Measurements from ENCODE around the gene KIAA1549. TPM values are rescaled to one million over a fixed set of nuclear protein-coding genes. Genes with fewer than 3 reads are reported as not detected.

KIAA1549 gene
- polyA plus RNA-seq, 1 experiment = 2.5 TPM

- Histone ChIP-seq H3K36me3 (ENCODE audit: control insufficient read depth, insufficient read depth, low read length) (no peaks in the 10 kb centered on the region), H3K27me3 (ENCODE audit: control insufficient read depth, insufficient read depth, low read length) (no peaks in the 10 kb centered on the region), H3K4me3 (ENCODE audit: low read depth, low read length) (no peak overlapping the region)
- ChIA-PET POLR2A (no interaction called here), CTCF (no interaction called here)
- DNase-seq (ENCODE audit: low read depth) = no peak
- TF ChIP-seq CTCF (IDR thresholded peaks at IDR 0.05; ENCODE audit: insufficient read depth, low read depth, low read length) = no peak
Observed at GRCh38 chr7:138964624-138965436, 16.4 kb downstream of the KIAA1549 start.

DNA sequence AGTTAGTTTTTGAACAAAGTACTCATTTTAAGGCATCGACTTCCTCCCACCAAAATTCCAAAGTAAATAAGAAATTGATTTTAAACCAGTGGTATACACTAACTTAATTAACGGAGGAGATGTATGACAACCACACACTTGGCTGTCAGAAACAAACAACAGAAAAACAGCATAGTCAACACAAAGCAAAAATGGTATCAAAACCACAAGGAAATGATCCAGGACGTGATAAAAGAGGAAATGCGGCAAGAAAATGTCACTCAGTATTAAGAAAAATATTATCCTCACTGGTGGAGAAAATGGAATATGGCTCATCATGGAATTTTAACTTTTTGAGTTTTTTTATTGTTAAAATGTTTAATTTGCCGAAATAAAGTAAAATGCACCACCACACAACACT, 17.5 kb downstream of the KIAA1549 start:
- DNase-seq (ENCODE audit: low read depth) = no peak
- CTCF ChIA-PET = no interaction called here

DNA sequence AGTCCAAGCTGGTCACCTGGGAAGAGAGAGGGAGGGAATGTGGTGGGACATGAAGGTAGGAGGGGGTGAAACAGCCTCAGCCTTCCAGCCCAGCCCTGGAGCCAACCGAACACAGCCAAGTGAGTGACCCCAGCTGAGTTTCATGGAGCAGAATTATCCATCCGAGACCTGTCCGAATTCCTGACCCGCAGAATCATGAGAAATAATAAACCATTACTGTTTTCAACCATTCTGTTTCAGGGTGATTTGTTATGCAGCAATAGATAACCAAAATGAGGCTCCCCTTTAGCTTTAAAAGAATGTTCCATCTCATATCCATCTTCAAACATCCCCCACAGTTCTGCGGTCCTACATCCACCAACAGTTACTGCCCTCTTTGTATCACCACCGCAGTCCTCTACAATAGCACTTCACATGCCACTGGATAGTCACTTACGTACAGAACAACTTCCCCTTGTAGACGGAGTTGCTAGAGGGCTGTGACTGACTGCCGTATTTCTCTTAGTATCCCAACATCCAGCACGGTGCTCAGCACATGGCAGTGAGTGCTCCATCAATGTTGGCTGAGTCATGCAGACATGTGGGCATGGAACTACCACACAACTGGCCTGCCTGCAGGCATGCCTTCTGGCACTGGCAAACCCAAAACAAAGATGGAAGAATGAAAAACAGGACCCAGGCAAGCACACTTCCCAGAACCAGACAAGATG, 18.5 kb downstream of the KIAA1549 start:
- POLR2A ChIA-PET = no interaction called here
- Histone ChIP-seq H3K36me3 (ENCODE audit: control insufficient read depth, insufficient read depth, low read length) (no peaks in the 10 kb centered on the region), H3K4me3 (ENCODE audit: low read depth, low read length) (no peak overlapping the region), H3K27me3 (ENCODE audit: control insufficient read depth, insufficient read depth, low read length) (no peaks in the 10 kb centered on the region)
- no peak for DNase-seq (ENCODE audit: low read depth)
- CTCF ChIA-PET = interaction anchor here (1.0 kb wide), 1 partner anchor 16 kb away, joined by 3 read pairs; no protein-coding TSS in a partner anchor
- TF ChIP-seq CTCF (IDR thresholded peaks at IDR 0.05; ENCODE audit: insufficient read depth, low read depth, low read length) = no peak

More for the DNA sequence above, 17.5 kb downstream of the KIAA1549 start:
- TF ChIP-seq CTCF (IDR thresholded peaks at IDR 0.05; ENCODE audit: insufficient read depth, low read depth, low read length) = no peak
- H3K36me3 ChIP-seq (ENCODE audit: control insufficient read depth, insufficient read depth, low read length) = no peaks in the 10 kb centered on the region
- no peaks in the 10 kb centered on the region for H3K27me3 ChIP-seq (ENCODE audit: control insufficient read depth, insufficient read depth, low read length)
- H3K4me3 ChIP-seq (ENCODE audit: low read depth, low read length) = no peak overlapping the region
- POLR2A ChIA-PET = no interaction called here

DNA sequence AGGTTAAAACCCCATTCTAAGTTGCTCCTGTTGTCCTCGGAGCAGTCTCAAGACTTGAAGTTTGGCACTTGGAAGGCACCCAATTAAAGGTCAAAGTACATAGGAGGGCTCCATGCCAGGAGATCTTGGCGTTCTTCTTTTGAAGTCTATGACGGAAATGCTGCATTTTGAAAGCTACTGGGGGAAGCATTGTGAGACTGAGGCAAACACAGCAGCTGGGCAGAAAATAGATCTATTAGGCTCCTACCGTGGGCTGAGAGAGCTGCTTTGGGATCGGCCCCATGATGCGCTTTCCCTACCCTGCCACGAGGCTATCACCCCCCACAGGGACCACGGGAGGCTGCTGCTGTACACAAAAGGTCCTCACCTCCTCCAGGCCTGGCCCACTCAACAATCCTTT, 20.0 kb downstream of the KIAA1549 start:
- Histone ChIP-seq H3K36me3 (ENCODE audit: control insufficient read depth, insufficient read depth, low read length) (no peaks in the 10 kb centered on the region), H3K4me3 (ENCODE audit: low read depth, low read length) (no peak overlapping the region), H3K27me3 (ENCODE audit: control insufficient read depth, insufficient read depth, low read length) (no peaks in the 10 kb centered on the region)
- CTCF ChIA-PET = no interaction called here
- POLR2A ChIA-PET = no interaction called here
- no peak for DNase-seq (ENCODE audit: low read depth)
- no peak for TF ChIP-seq CTCF (IDR thresholded peaks at IDR 0.05; ENCODE audit: insufficient read depth, low read depth, low read length)

GRCh38 chr7:138958391-138958956, 22.7 kb downstream of the KIAA1549 start:
- no peak for TF ChIP-seq CTCF (IDR thresholded peaks at IDR 0.05; ENCODE audit: insufficient read depth, low read depth, low read length)
- Histone ChIP-seq H3K4me3 (ENCODE audit: low read depth, low read length) (no peak overlapping the region), H3K27me3 (ENCODE audit: control insufficient read depth, insufficient read depth, low read length) (no peaks in the 10 kb centered on the region), H3K36me3 (ENCODE audit: control insufficient read depth, insufficient read depth, low read length) (no peaks in the 10 kb centered on the region)
- POLR2A ChIA-PET = no interaction called here
- CTCF ChIA-PET = no interaction called here
- DNase-seq (ENCODE audit: low read depth) = no peak
